Transverse colon (tissue), 4 donors: ENCODE measurements around the gene CPZ.

Source experiments
- EP300 ChIP-seq: sonication (generic); formaldehyde crosslinking; IDR thresholded peaks from one replicate; pipeline ENCODE4 v1.6.1; 2017; ENCODE audit warnings: antibody characterized with exemption, low read depth
- POLR2A ChIP-seq: fragments of 450-650 bp; IDR thresholded peaks from one replicate; pipeline ENCODE4 v1.6.1; 2016; ENCODE audit warnings: antibody characterized with exemption, mild to moderate bottlenecking, moderate library complexity
- POLR2AphosphoS5 ChIP-seq, 3 donors: sonication (generic); formaldehyde crosslinking; IDR thresholded peaks; one replicate each; pipeline ENCODE4 v1.6.1; 2016; ENCODE audit warnings: antibody characterized with exemption in 3 of 3
- TF ChIP-seq, protein P1 (sequence below), 5 experiments: fragments of 200-600 bp in 3 of 5; fragments of 450-650 bp in 2 of 5; sonication (generic) in 3 of 5; IDR thresholded peaks; 1 replicate in 2 of 5; 2 replicates in 3 of 5; pipeline ENCODE4 v1.5.1; 2016 to 2017; ENCODE audit warnings: antibody characterized with exemption in 5 of 5, inconsistent platforms in 3 of 5, mild to moderate bottlenecking in 2 of 5, moderate library complexity in 1 of 5

DNA sequence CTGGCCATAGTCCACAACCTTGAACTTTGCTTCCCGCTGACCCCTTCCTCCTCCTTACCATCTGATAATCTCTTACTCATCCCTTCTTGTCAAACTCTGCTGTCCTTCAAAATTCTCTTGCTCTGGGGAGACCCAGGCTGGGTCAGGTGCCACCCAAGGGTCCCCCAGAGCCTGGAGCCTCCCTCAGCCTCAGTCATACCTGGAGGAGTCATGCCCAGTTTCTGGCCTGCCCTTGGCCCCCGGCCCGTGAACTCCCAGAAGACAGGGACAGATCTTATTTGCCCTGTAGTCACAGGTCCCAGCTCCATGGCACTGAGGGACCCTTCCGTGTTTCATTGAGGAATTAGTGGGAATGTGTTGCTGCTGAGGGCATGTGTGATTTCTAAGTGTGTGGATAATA lies 17.1 kb upstream of the CPZ start:
- TF ChIP-seq, protein P1, sequence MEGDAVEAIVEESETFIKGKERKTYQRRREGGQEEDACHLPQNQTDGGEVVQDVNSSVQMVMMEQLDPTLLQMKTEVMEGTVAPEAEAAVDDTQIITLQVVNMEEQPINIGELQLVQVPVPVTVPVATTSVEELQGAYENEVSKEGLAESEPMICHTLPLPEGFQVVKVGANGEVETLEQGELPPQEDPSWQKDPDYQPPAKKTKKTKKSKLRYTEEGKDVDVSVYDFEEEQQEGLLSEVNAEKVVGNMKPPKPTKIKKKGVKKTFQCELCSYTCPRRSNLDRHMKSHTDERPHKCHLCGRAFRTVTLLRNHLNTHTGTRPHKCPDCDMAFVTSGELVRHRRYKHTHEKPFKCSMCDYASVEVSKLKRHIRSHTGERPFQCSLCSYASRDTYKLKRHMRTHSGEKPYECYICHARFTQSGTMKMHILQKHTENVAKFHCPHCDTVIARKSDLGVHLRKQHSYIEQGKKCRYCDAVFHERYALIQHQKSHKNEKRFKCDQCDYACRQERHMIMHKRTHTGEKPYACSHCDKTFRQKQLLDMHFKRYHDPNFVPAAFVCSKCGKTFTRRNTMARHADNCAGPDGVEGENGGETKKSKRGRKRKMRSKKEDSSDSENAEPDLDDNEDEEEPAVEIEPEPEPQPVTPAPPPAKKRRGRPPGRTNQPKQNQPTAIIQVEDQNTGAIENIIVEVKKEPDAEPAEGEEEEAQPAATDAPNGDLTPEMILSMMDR (IDR thresholded peaks at IDR 0.05): no peak
- TF ChIP-seq EP300: no peak
- no peak for TF ChIP-seq POLR2AphosphoS5 (IDR thresholded peaks at IDR 0.05)
- no peak for TF ChIP-seq POLR2A
